Endothelial cell of umbilical vein (primary cell): ENCODE data around the gene ENAH.

Experiments
- CTCF ChIP-seq, 2 donors: IDR thresholded peaks; 1 replicate in 1 of 2; 2 replicates in 1 of 2; pipeline ENCODE4 v1.5.1; 2011; ENCODE audit warnings: low read length in 2 of 2, mild to moderate bottlenecking in 2 of 2, moderate library complexity in 2 of 2, control low read depth in 1 of 2, inconsistent platforms in 1 of 2, low read depth in 1 of 2; ENCODE audit not compliant: insufficient read depth in 1 of 2; ENCODE audit errors: extremely low read depth in 1 of 2
- EZH2 ChIP-seq: IDR thresholded peaks from 2 replicates; pipeline ENCODE4 v1.6.1; 2012; ENCODE audit warnings: borderline replicate concordance, low read depth, mild to moderate bottlenecking, moderate library complexity, low read length, inconsistent platforms; ENCODE audit not compliant: severe bottlenecking
- FOS ChIP-seq: IDR thresholded peaks from 2 replicates; pipeline ENCODE4 v1.6.1; 2011; ENCODE audit warnings: mild to moderate bottlenecking, low read length, moderate library complexity, borderline replicate concordance; ENCODE audit not compliant: insufficient read depth
- JUN ChIP-seq: IDR thresholded peaks from 2 replicates; pipeline ENCODE4 v1.6.1; 2011; ENCODE audit warnings: borderline replicate concordance, low read depth; ENCODE audit not compliant: insufficient read length, insufficient read depth
- MAX ChIP-seq: IDR thresholded peaks from 2 replicates; pipeline ENCODE4 v1.6.1; 2011; ENCODE audit not compliant: insufficient read depth, insufficient read length
- MYC ChIP-seq: IDR thresholded peaks from one replicate; pipeline ENCODE4 v1.6.1; 2011; ENCODE audit warnings: mild to moderate bottlenecking, low read depth, low read length
- POLR2A ChIP-seq: IDR thresholded peaks from 2 replicates; pipeline ENCODE4 v1.6.1; 2012; ENCODE audit warnings: low read depth, mild to moderate bottlenecking, control low read depth, low read length
- POLR2AphosphoS5 ChIP-seq: IDR thresholded peaks from 2 replicates; pipeline ENCODE4 v1.6.1; 2012; ENCODE audit warnings: low read depth, mild to moderate bottlenecking, control low read depth, low read length, moderate library complexity; ENCODE audit not compliant: insufficient read depth

- TF ChIP-seq CTCF (IDR thresholded peaks at IDR 0.05; ENCODE audit: extremely low read depth in 1 of 2, insufficient read depth in 1 of 2, low read depth in 1 of 2, low read length in 2 of 2) (no peak), MYC (no peak), POLR2A (no peak), EZH2 (no peak), MAX (no peak), POLR2AphosphoS5 (no peak), JUN (no peak), FOS (no peak)
Measured at GRCh38 chr1:225691377-225691776, 38.5 kb upstream of the ENAH start.
